ENCODE results near the gene MCHR1.

The MCHR1 gene

DNA sequence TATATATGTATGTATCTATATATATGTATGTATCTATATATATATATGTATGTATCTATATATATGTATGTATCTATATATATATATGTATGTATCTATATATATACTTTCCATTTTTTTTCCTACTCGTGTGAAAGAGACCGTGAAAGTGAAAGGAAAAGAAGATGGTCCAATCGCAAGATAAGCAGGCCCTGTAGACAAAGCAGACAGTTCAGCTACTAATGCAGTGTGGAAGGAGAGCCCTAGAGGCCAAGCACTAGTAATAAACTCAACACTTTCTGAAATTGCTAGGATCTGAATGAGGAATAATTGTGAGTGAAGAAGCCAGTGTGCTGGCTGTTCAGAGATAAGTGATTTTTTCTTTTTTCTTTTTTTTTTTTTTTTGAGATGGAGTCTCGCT is 47.2 kb downstream of the MCHR1 start:
- H3K4me2 ChIP-seq (ENCODE audit: low read length), result no peak overlapping the region
- H3F3A ChIP-seq (ENCODE audit: control insufficient read depth, insufficient read depth), result no peaks in the 10 kb centered on the region
- no peaks in the 10 kb centered on the region for H3K4me1 ChIP-seq (ENCODE audit: control insufficient read depth, low read length)

DNA sequence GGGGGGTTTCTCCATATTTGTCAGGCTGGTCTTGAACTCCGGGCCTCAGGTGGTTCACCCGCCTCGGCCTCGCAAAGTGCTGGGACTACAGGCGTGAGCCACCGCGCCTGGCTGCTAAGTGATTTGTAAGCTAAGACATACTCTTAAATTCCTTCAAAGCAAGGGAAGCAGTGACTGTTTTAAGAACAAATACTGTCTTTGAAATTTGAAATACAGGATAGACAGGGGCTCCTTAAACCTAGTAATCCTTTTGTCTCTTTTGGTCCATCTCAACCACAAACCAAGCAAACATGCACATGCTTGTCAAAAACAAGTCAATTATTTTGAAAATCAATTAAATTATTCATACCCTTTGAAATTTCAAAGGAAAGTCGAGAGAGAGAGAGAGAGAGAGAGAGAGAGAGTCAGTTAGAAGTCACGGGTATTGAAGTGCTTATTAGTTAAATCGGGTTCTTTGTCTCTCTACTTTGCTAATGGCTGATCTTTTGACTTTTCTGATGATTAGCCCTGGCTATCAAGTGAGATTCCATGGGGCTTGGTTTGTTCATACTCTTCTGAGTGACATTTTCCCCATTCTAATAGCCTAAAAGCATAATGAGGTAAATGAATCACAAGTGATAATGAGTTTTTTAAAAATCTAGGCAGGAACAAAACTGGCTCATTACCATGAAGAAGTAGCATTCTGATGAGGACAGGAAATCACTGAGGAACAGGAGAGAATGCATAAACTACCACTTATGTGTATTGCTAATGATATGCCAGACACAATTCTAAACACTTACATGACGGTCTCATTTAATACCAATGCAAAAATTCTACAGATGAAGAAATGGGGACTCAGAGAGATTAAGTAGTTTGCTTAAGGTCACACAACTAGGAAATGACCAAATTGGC is 48.0 kb downstream of the MCHR1 start:
- H3K27ac ChIP-seq (ENCODE audit: low read depth, low read length), result no peak overlapping the region
- H4K20me1 ChIP-seq (ENCODE audit: control insufficient read depth, insufficient read depth, low read depth, low read length), result no peaks in the 10 kb centered on the region
- TF ChIP-seq, protein P1, sequence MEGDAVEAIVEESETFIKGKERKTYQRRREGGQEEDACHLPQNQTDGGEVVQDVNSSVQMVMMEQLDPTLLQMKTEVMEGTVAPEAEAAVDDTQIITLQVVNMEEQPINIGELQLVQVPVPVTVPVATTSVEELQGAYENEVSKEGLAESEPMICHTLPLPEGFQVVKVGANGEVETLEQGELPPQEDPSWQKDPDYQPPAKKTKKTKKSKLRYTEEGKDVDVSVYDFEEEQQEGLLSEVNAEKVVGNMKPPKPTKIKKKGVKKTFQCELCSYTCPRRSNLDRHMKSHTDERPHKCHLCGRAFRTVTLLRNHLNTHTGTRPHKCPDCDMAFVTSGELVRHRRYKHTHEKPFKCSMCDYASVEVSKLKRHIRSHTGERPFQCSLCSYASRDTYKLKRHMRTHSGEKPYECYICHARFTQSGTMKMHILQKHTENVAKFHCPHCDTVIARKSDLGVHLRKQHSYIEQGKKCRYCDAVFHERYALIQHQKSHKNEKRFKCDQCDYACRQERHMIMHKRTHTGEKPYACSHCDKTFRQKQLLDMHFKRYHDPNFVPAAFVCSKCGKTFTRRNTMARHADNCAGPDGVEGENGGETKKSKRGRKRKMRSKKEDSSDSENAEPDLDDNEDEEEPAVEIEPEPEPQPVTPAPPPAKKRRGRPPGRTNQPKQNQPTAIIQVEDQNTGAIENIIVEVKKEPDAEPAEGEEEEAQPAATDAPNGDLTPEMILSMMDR (IDR thresholded peaks at IDR 0.05; ENCODE audit: low read depth, low read length, poor library complexity, severe bottlenecking), result no peak
- no peak for TF ChIP-seq EZH2phosphoT487 (IDR thresholded peaks at IDR 0.05; ENCODE audit: borderline replicate concordance, low read length)
- no peaks in the 10 kb centered on the region for H3F3A ChIP-seq (ENCODE audit: control insufficient read depth, insufficient read depth)
- no peaks in the 10 kb centered on the region for H3K4me1 ChIP-seq (ENCODE audit: control insufficient read depth, low read length)
- no peaks in the 10 kb centered on the region for H3K36me3 ChIP-seq (ENCODE audit: control insufficient read depth, low read length)
- no peak overlapping the region for H3K4me3 ChIP-seq (ENCODE audit: low read length)
- H3K79me2 ChIP-seq (ENCODE audit: control insufficient read depth, low read length), result no peaks in the 10 kb centered on the region
- no peaks in the 10 kb centered on the region for H3K27me3 ChIP-seq (ENCODE audit: control insufficient read depth, low read length)
- H3K4me2 ChIP-seq (ENCODE audit: low read length), result no peak overlapping the region
- no peaks in the 10 kb centered on the region for H3K9me3 ChIP-seq (ENCODE audit: control insufficient read depth, insufficient read depth, low read length)
- H3K9me2 ChIP-seq (replicated peaks; ENCODE audit: control insufficient read depth, low read length), result no peaks in the 10 kb centered on the region

More for the DNA sequence above, 47.2 kb downstream of the MCHR1 start:
- no peaks in the 10 kb centered on the region for H3K79me2 ChIP-seq (ENCODE audit: control insufficient read depth, low read length)
- no peaks in the 10 kb centered on the region for H3K36me3 ChIP-seq (ENCODE audit: control insufficient read depth, low read length)
- TF ChIP-seq, protein P1 (IDR thresholded peaks at IDR 0.05; ENCODE audit: low read depth, low read length, poor library complexity, severe bottlenecking), result no peak
- TF ChIP-seq EZH2phosphoT487 (IDR thresholded peaks at IDR 0.05; ENCODE audit: borderline replicate concordance, low read length), result no peak
- no peaks in the 10 kb centered on the region for H3K27me3 ChIP-seq (ENCODE audit: control insufficient read depth, low read length)
- H3K27ac ChIP-seq (ENCODE audit: low read depth, low read length), result no peak overlapping the region
- H4K20me1 ChIP-seq (ENCODE audit: control insufficient read depth, insufficient read depth, low read depth, low read length), result no peaks in the 10 kb centered on the region
- H3K9me2 ChIP-seq (replicated peaks; ENCODE audit: control insufficient read depth, low read length), result no peaks in the 10 kb centered on the region
- no peaks in the 10 kb centered on the region for H3K9me3 ChIP-seq (ENCODE audit: control insufficient read depth, insufficient read depth, low read length)
- no peak overlapping the region for H3K4me3 ChIP-seq (ENCODE audit: low read length)

DNA sequence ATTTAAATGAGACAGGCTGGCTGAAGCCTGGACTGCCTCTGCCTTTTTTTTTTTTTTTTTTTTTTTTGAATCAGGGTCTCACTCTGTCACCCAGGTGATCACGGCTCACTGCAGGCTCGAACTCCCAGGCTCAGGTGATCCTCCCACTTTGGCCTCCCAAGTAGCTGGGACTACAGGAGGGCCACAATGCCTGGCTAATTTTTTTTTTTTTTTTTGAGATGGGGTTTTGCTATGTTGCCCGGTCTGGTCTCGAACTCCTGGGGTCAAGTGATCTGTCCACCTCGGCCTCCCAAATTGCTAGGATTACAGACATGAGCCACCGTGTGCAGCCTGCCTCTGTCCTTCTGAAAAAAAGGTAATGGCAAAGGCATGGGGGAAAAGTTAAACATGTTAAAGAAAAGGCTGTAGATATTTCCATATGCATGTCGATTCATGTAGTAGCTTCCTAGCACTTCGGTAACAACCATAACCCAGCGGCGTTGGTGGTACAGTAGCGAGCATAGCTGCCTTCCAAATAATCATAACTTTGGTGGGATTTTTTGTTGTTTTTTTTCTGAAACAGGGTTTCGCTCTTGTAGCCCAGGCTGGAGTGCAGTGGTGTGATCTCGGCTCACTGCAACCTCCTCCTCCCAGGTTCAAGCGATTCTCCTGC is 48.8 kb downstream of the MCHR1 start:
- no peaks in the 10 kb centered on the region for H3K27me3 ChIP-seq (ENCODE audit: control insufficient read depth, low read length)
- H3K27ac ChIP-seq (ENCODE audit: low read depth, low read length), result no peak overlapping the region
- H3K4me1 ChIP-seq (ENCODE audit: control insufficient read depth, low read length), result 0 out of 2 replicates have a peak, but pooled peaks cover 4% of the 10 kb centered on the region
- H3K36me3 ChIP-seq (ENCODE audit: control insufficient read depth, low read length), result no peaks in the 10 kb centered on the region
- no peaks in the 10 kb centered on the region for H3K9me3 ChIP-seq (ENCODE audit: control insufficient read depth, insufficient read depth, low read length)
- no peaks in the 10 kb centered on the region for H4K20me1 ChIP-seq (ENCODE audit: control insufficient read depth, insufficient read depth, low read depth, low read length)
- no peak for TF ChIP-seq EZH2phosphoT487 (IDR thresholded peaks at IDR 0.05; ENCODE audit: borderline replicate concordance, low read length)
- TF ChIP-seq, protein P1 (IDR thresholded peaks at IDR 0.05; ENCODE audit: low read depth, low read length, poor library complexity, severe bottlenecking), result no peak
- no peak overlapping the region for H3K4me3 ChIP-seq (ENCODE audit: low read length)
- no peaks in the 10 kb centered on the region for H3F3A ChIP-seq (ENCODE audit: control insufficient read depth, insufficient read depth)
- H3K9me2 ChIP-seq (replicated peaks; ENCODE audit: control insufficient read depth, low read length), result no peaks in the 10 kb centered on the region
- no peaks in the 10 kb centered on the region for H3K79me2 ChIP-seq (ENCODE audit: control insufficient read depth, low read length)
- H3K4me2 ChIP-seq (ENCODE audit: low read length), result no peak overlapping the region

Data from DOHH2 (cell line).